Dedifferentiated amniotic fluid mesenchymal stem cell (primary cell): ENCODE measurements around the gene KCNN1.
A peak's percentile ranks its signal among the peaks of the same experiment; 100 is the strongest.
"Not testable (repeated sequence)": the region's sequence is repeated elsewhere in the genome, so short reads cannot be mapped to it uniquely, and the experiment has no call there.

Experiments used
- DNase-seq: peaks from one replicate; pipeline ENCODE4 v3.0.0-alpha.2; 2016; ENCODE audit errors: extremely low spot score

The KCNN1 gene

GRCh38 chr19:18027151-18027550 is 60.2 kb downstream of the KCNN1 start:
- no peak for DNase-seq

- DNase-seq, result peak; percentile 21
Observed at GRCh38 chr19:18029617-18030338, 62.9 kb downstream of the KCNN1 start.

DNA sequence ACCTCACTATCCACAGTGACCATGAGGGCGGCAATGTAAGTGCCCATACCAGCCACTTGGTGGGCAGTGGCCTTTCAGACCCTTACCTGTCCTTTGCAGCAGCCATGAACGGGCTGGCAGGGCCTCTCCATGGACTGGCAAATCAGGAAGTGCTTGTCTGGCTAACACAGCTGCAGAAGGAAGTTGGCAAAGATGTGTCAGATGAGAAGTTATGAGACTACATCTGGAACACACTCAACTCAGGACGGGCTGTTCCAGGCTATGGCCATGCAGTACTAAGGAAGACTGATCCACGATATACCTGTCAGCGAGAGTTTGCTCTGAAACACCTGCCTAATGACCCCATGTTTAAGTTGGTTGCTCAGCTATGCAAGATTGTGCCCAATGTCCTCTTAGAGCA is 64.5 kb downstream of the KCNN1 start:
- not testable (repeated sequence) for DNase-seq

DNA sequence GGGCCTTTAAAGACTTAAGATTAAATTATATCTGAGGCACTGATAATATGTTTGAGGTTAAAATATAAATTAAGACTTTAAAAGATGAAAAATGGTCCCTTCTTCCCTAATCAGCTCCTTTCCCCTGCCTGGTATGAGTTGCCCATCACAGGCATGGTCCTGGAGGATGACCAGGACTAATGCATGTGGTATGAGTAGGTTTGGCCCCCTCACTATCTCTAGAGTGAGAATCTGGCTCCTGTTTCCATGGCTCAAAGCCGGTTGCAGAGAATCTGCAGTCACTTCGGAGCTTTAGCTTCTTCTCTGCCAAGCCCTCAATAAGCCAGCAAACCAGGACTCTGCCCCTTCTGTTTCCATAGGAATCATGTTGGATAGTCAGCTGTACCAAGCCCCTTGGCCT is 65.2 kb downstream of the KCNN1 start:
- not testable (repeated sequence) for DNase-seq

GRCh38 chr19:18041054-18041453 is 74.1 kb downstream of the KCNN1 start:
- DNase-seq, result no peak

DNA sequence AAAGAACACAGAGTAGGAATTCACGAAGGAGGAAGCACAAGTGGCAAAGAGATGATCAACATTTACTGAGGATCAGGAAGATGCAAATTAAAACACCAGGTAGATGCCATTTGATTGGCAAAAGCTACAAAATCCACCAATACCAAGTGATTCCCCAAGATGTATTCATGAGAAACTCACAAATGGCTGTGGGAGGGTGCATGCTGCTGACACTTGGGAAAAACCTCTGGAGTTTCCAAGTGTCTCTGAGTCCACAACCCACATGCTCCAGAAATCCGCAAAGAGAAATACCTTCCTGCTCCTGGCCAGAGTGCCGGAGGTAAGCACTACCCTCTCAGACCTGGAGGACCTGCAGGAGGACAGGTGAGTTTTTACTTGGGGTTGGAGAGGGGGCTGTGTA is 76.8 kb downstream of the KCNN1 start:
- DNase-seq, result no peak

GRCh38 chr19:18044825-18045304 is 78.0 kb downstream of the KCNN1 start:
- DNase-seq, result no peak

GRCh38 chr19:18045307-18046050 is 78.6 kb downstream of the KCNN1 start:
- no peak for DNase-seq

DNA sequence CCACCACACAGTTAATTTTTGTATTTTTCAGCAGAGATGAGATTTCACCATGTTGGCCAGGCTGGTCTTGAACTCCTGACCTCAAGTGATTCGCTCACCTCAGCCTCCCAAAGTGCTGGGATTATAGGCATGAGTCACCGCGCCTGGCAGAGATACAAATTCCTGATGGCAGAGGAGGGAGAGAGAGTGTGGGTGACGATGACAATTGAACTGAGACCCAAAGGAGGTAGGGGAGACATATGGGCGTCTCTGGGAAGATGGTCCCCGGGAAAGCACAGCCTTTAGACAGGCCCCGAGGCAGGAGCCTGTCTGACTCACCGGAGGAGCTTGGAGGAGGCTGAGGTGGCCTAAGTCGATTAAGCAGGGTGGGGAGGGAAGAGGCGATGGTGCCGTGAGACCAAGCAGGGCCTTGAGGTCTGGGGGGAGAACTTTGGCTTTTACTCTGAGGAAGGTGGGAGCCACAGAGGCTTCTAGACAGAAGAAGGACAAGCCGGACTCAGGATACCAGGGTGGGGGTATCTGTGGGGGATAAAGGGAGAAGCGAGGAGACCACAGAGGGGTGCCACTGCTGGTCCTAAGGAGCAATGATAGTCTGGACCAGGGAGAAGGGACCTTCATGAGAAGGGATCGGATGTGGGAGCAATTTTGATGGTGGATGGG is 79.3 kb downstream of the KCNN1 start:
- peak; percentile 44 for DNase-seq

DNA sequence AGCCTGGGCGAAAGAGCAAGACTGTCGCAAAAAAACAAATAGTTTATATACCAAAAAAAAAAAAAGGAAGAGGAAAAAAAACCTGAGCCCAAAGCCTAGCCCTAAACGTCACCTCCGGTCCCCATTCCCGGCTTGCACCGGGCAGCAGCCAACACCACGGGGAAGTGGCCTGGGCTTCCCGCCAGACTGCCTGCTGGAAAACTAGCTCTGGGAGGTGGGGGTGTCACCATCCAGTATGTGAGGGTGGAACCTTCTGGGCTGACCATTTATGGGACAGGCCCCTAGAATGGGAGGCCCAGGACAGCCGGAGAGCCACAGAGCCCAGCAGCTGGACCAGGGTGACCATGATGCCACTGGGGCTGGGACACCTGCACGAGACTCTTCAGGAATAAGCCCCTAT is 82.5 kb downstream of the KCNN1 start:
- DNase-seq, result no peak
